Measurements from ENCODE around the gene SLC9A3.

SLC9A3 gene

GRCh38 chr5:505951-506525, 18.2 kb downstream of the SLC9A3 start:
- no peak for DNase-seq (ENCODE audit: low read depth in 2 of 2)

- DNase-seq (ENCODE audit: low read depth in 2 of 2), result no peak
These were observed 19.7 kb downstream of the SLC9A3 start for GRCh38 chr5:504326-505154.

- DNase-seq (ENCODE audit: low read depth in 2 of 2), result no peak
These were observed 21.7 kb downstream of the SLC9A3 start for GRCh38 chr5:502325-503079.

- DNase-seq (ENCODE audit: low read depth in 2 of 2), result no peak
These were observed 22.4 kb downstream of the SLC9A3 start for GRCh38 chr5:501831-502184.

- no peak for DNase-seq (ENCODE audit: low read depth in 2 of 2)
These were observed 23.0 kb downstream of the SLC9A3 start for GRCh38 chr5:501105-501830.

- no peak for DNase-seq (ENCODE audit: low read depth in 2 of 2)
These were observed 23.8 kb downstream of the SLC9A3 start for GRCh38 chr5:500491-500890.

- DNase-seq (ENCODE audit: low read depth in 2 of 2), result no peak
These were observed 24.7 kb downstream of the SLC9A3 start for GRCh38 chr5:499233-500209.

- DNase-seq (ENCODE audit: low read depth in 2 of 2), result no peak
These were observed 26.3 kb downstream of the SLC9A3 start for GRCh38 chr5:497871-498509.

- no peak for DNase-seq (ENCODE audit: low read depth in 2 of 2)
These were observed 27.1 kb downstream of the SLC9A3 start for GRCh38 chr5:497090-497700.

GRCh38 chr5:496028-496427, 28.2 kb downstream of the SLC9A3 start:
- DNase-seq (ENCODE audit: low read depth in 2 of 2), result no peak

GRCh38 chr5:494667-495255, 29.5 kb downstream of the SLC9A3 start:
- DNase-seq (ENCODE audit: low read depth in 2 of 2), result no peak

- DNase-seq (ENCODE audit: low read depth in 2 of 2), result no peak
These were observed 30.5 kb downstream of the SLC9A3 start for GRCh38 chr5:493758-494157.

GRCh38 chr5:493119-493701, 31.0 kb downstream of the SLC9A3 start:
- no peak for DNase-seq (ENCODE audit: low read depth in 2 of 2)

GRCh38 chr5:492314-492893, 31.8 kb downstream of the SLC9A3 start:
- no peak for DNase-seq (ENCODE audit: low read depth in 2 of 2)

- no peak for DNase-seq (ENCODE audit: low read depth in 2 of 2)
These were observed 32.4 kb downstream of the SLC9A3 start for GRCh38 chr5:491856-492155.

GRCh38 chr5:491119-491855, 33.0 kb downstream of the SLC9A3 start:
- no peak for DNase-seq (ENCODE audit: low read depth in 2 of 2)

GRCh38 chr5:490116-491106, 33.8 kb downstream of the SLC9A3 start:
- no peak for DNase-seq (ENCODE audit: low read depth in 2 of 2)
